Tibial nerve (tissue), 4 donors: Measurements from ENCODE around the gene SORCS2. TPM values are rescaled to one million over a fixed set of nuclear protein-coding genes. Genes with fewer than 3 reads are reported as not detected.

ENCODE experiments used
- DNase-seq, 2 donors: peaks; one replicate each; pipeline ENCODE4 v3.0.0-alpha.2; 2019; ENCODE audit warnings: low spot score in 2 of 2
- H3K27ac ChIP-seq, 4 donors: fragments of 200-600 bp; sonication (generic) in 3 of 4; one replicate each; pipeline ENCODE4 v1.5.1; 2017 to 2019; ENCODE audit warnings: mild to moderate bottlenecking in 1 of 4
- H3K27me3 ChIP-seq, 2 donors: fragments of 200-600 bp; sonication (generic) in 1 of 2; one replicate each; pipeline versions ENCODE4 v1.5.1 to v1.6.0; 2017 to 2019
- H3K36me3 ChIP-seq, 3 donors: fragments of 200-600 bp; sonication (generic); one replicate each; pipeline ENCODE4 v1.5.1; 2018 to 2019
- H3K4me1 ChIP-seq, 4 donors: fragments of 200-600 bp; sonication (generic) in 3 of 4; one replicate each; pipeline ENCODE4 v1.5.1; 2017 to 2019
- H3K4me3 ChIP-seq, 4 donors: fragments of 200-600 bp; sonication (generic) in 3 of 4; one replicate each; pipeline ENCODE4 v1.5.1; 2017 to 2019; ENCODE audit warnings: mild to moderate bottlenecking in 1 of 4, moderate library complexity in 1 of 4
- H3K9me3 ChIP-seq, 4 donors: fragments of 200-600 bp; sonication (generic) in 3 of 4; one replicate each; pipeline ENCODE4 v1.5.1; 2017 to 2019
- CTCF ChIP-seq, 5 experiments: fragments of 200-600 bp in 3 of 5; fragments of 450-650 bp in 2 of 5; sonication (generic) in 3 of 5; IDR thresholded peaks; one replicate each; pipeline ENCODE4 v1.5.1; 2016 to 2019; ENCODE audit warnings: antibody characterized with exemption in 5 of 5, mild to moderate bottlenecking in 3 of 5, moderate library complexity in 2 of 5
- EP300 ChIP-seq, 2 donors: sonication (generic); formaldehyde crosslinking; IDR thresholded peaks; one replicate each; pipeline ENCODE4 v1.6.1; 2017; ENCODE audit warnings: antibody characterized with exemption in 2 of 2, mild to moderate bottlenecking in 1 of 2
- POLR2A ChIP-seq, 2 donors: fragments of 450-650 bp; IDR thresholded peaks; one replicate each; pipeline ENCODE4 v1.6.1; 2017; ENCODE audit warnings: antibody characterized with exemption in 2 of 2, mild to moderate bottlenecking in 2 of 2, moderate library complexity in 2 of 2
- WGBS, 2 donors: methylation state at CpG; one replicate each; pipeline ENCODE4 v1.1.5; 2018; 5-methylcytosine and 5-hydroxymethylcytosine counted together
- total RNA-seq, 4 donors: library from RNA; depleted of rRNA; stranded (reverse); fragments of >200 nt; gene quantifications; one replicate each; pipeline ENCODE4 v1.1.0, GENCODE V29; 2016

SORCS2 gene
- total RNA-seq, 4 donors from 2014 or later: 15.6 to 48.9 (median 38.3) TPM

- DNase-seq: no peak
- no peaks in the 10 kb centered on the region for H3K9me3 ChIP-seq
- H3K4me3 ChIP-seq: no peak overlapping the region
- H3K27ac ChIP-seq: no peak overlapping the region
- TF ChIP-seq CTCF (IDR thresholded peaks at IDR 0.05) (no peak), EP300 (IDR thresholded peaks at IDR 0.05) (no peak), POLR2A (IDR thresholded peaks at IDR 0.05) (no peak)
- no peaks in the 10 kb centered on the region for H3K27me3 ChIP-seq
- H3K36me3 ChIP-seq: no peaks in the 10 kb centered on the region
- 82 to 86% methylated on average over 16 to 17 of the region's 17 CpGs for WGBS, 2 donors
- H3K4me1 ChIP-seq: peaks cover 0 to 15% (median 0%) of the 10 kb centered on the region in 4 donors
Observed at GRCh38 chr4:7610022-7610670, 417.8 kb downstream of the SORCS2 start.

- WGBS, 2 donors: 85 to 96% methylated on average over 8 of the region's 8 CpGs
- H3K9me3 ChIP-seq: no peaks in the 10 kb centered on the region
- H3K27ac ChIP-seq: no peak overlapping the region
- peaks cover 0 to 15% (median 0%) of the 10 kb centered on the region in 4 donors for H3K4me1 ChIP-seq
- no peaks in the 10 kb centered on the region for H3K36me3 ChIP-seq
- no peak overlapping the region for H3K4me3 ChIP-seq
- H3K27me3 ChIP-seq: no peaks in the 10 kb centered on the region
- TF ChIP-seq EP300 (IDR thresholded peaks at IDR 0.05): no peak
- TF ChIP-seq POLR2A (IDR thresholded peaks at IDR 0.05): no peak
- no peak for TF ChIP-seq CTCF (IDR thresholded peaks at IDR 0.05)
- DNase-seq: no peak
Observed at GRCh38 chr4:7610841-7611240, 418.5 kb downstream of the SORCS2 start.

- DNase-seq: no peak
- Histone ChIP-seq H3K9me3 (no peaks in the 10 kb centered on the region), H3K27ac (no peak overlapping the region), H3K4me1 (peaks cover 0 to 8% (median 0%) of the 10 kb centered on the region in 4 donors), H3K27me3 (no peaks in the 10 kb centered on the region), H3K36me3 (no peaks in the 10 kb centered on the region), H3K4me3 (no peak overlapping the region)
- WGBS, 2 donors: 86 to 88% methylated on average over 16 of the region's 16 CpGs
- no peak for TF ChIP-seq POLR2A (IDR thresholded peaks at IDR 0.05)
- TF ChIP-seq EP300 (IDR thresholded peaks at IDR 0.05): no peak
- TF ChIP-seq CTCF (IDR thresholded peaks at IDR 0.05): no peak
Observed at GRCh38 chr4:7612311-7612897, 420.1 kb downstream of the SORCS2 start.

GRCh38 chr4:7614350-7614949, 422.1 kb downstream of the SORCS2 start:
- Histone ChIP-seq H3K9me3 (no peaks in the 10 kb centered on the region), H3K4me3 (no peak overlapping the region), H3K4me1 (peaks cover 0 to 6% (median 0%) of the 10 kb centered on the region in 4 donors), H3K27me3 (no peaks in the 10 kb centered on the region), H3K27ac (no peak overlapping the region), H3K36me3 (no peaks in the 10 kb centered on the region)
- TF ChIP-seq CTCF (IDR thresholded peaks at IDR 0.05): no peak
- no peak for TF ChIP-seq EP300 (IDR thresholded peaks at IDR 0.05)
- TF ChIP-seq POLR2A (IDR thresholded peaks at IDR 0.05): no peak
- no peak for DNase-seq
- 96 to 98% methylated on average over 1 of the region's 1 CpG for WGBS, 2 donors

- WGBS, 2 donors: 96 to 98% methylated on average over 3 of the region's 3 CpGs
- no peak for TF ChIP-seq POLR2A (IDR thresholded peaks at IDR 0.05)
- TF ChIP-seq EP300 (IDR thresholded peaks at IDR 0.05): no peak
- no peak for TF ChIP-seq CTCF (IDR thresholded peaks at IDR 0.05)
- Histone ChIP-seq H3K4me3 (no peak overlapping the region), H3K27ac (no peak overlapping the region), H3K36me3 (no peaks in the 10 kb centered on the region), H3K9me3 (no peaks in the 10 kb centered on the region), H3K4me1 (peaks cover 0 to 23% (median 0%) of the 10 kb centered on the region in 4 donors), H3K27me3 (no peaks in the 10 kb centered on the region)
- DNase-seq: no peak
Observed at GRCh38 chr4:7616193-7616592, 423.9 kb downstream of the SORCS2 start.
